ENCODE measurements around the gene PCNP.
"Not testable (repeated sequence)": the region's sequence is repeated elsewhere in the genome, so short reads cannot be mapped to it uniquely, and the experiment has no call there.

DNA sequence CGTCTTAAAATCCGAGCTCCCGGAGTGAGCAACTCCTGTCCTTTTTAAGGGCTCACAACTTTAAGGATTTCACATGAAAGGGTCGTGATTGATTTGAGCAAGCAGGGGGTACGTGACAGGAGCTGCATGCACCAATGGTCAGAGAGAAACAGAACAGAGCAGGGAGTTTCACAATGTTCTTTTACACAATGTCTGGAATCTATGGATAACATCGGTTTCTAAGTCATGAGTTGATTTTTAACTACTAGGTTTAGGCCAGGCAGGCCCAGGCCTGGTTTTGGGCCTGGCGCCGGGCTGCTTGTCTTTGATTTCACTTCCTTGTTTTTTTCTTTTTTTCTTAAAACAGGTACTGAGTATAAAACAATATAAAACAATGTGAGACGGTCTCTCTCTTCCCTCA lies 39.0 kb downstream of the PCNP start:
- TF ChIP-seq, protein P1, sequence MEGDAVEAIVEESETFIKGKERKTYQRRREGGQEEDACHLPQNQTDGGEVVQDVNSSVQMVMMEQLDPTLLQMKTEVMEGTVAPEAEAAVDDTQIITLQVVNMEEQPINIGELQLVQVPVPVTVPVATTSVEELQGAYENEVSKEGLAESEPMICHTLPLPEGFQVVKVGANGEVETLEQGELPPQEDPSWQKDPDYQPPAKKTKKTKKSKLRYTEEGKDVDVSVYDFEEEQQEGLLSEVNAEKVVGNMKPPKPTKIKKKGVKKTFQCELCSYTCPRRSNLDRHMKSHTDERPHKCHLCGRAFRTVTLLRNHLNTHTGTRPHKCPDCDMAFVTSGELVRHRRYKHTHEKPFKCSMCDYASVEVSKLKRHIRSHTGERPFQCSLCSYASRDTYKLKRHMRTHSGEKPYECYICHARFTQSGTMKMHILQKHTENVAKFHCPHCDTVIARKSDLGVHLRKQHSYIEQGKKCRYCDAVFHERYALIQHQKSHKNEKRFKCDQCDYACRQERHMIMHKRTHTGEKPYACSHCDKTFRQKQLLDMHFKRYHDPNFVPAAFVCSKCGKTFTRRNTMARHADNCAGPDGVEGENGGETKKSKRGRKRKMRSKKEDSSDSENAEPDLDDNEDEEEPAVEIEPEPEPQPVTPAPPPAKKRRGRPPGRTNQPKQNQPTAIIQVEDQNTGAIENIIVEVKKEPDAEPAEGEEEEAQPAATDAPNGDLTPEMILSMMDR (IDR thresholded peaks at IDR 0.05): not testable (repeated sequence)
- TF ChIP-seq POLR2A (IDR thresholded peaks at IDR 0.05): not testable (repeated sequence)
